ENCODE results near the gene IMP3. TPM values are rescaled to one million over a fixed set of nuclear protein-coding genes. Genes with fewer than 3 reads are reported as not detected.
"Not testable (repeated sequence)": the region's sequence is repeated elsewhere in the genome, so short reads cannot be mapped to it uniquely, and the experiment has no call there.

Gene IMP3
- total and polyA plus RNA-seq, 8 donors, result 3.5 to 137 (median 74.1) TPM

DNA sequence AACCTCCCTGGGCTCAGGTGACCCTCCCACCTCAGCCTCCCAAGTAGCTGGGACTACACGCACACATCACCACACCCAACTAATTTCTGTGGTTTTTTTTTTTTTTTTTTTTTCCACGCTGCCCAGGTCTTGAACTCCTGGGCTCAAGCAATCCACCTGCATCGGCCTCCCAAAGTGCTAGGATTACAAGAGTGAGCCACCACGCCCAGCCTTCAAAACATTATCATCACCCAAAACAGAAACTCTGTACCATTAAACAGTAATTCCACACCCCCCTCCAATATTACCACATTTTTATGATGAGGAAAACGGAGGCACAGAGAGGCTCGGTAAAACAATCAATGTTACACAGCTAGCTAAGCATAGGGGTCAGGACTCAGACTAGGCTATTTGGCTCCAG lies 4.0 kb downstream of the IMP3 start:
- TF ChIP-seq EP300 (IDR thresholded peaks at IDR 0.05), result no peak
- no peak for TF ChIP-seq POLR2AphosphoS5 (IDR thresholded peaks at IDR 0.05)
- TF ChIP-seq, protein P1, sequence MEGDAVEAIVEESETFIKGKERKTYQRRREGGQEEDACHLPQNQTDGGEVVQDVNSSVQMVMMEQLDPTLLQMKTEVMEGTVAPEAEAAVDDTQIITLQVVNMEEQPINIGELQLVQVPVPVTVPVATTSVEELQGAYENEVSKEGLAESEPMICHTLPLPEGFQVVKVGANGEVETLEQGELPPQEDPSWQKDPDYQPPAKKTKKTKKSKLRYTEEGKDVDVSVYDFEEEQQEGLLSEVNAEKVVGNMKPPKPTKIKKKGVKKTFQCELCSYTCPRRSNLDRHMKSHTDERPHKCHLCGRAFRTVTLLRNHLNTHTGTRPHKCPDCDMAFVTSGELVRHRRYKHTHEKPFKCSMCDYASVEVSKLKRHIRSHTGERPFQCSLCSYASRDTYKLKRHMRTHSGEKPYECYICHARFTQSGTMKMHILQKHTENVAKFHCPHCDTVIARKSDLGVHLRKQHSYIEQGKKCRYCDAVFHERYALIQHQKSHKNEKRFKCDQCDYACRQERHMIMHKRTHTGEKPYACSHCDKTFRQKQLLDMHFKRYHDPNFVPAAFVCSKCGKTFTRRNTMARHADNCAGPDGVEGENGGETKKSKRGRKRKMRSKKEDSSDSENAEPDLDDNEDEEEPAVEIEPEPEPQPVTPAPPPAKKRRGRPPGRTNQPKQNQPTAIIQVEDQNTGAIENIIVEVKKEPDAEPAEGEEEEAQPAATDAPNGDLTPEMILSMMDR (IDR thresholded peaks at IDR 0.05), result no peak
- TF ChIP-seq POLR2A (IDR thresholded peaks at IDR 0.05), result no peak
- 62 to 70% (median 69%) methylated on average over 6 of the region's 6 CpGs for WGBS, 5 donors
- Histone ChIP-seq H3K4me3 (no peak overlapping the region), H3K36me3 (peaks cover 0 to 10% (median 0%) of the 10 kb centered on the region in 4 donors), H3K4me1 (peaks cover 11 to 50% (median 44%) of the 10 kb centered on the region in 4 donors), H3K27me3 (no peaks in the 10 kb centered on the region), H3K9me3 (no peaks in the 10 kb centered on the region), H3K27ac (no peak overlapping the region)
- DNase-seq, result no peak
- intact Hi-C loops (cut with DNase I; ENCODE audit: low total_unique reads), result no loop called here

DNA sequence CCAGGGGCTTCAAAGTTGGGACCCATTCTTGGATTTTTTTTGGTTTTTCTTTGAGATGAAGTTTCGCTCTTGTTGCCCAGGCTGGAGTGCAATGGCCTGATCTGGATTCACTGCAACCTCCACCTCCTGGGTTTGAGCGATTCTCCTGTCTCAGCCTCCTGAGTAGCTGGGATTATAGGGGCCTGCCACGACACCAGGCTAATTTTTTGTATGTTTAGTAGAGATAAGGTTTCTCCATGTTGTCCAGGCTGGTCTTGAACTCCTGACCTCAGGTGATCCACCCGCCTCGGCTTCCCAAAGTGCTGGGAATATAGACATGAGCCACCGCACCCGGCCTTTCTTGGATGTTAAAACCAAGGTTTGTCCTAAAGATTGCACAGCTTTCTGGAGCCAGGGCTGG lies 6.1 kb downstream of the IMP3 start:
- H3K27ac ChIP-seq; H3K4me3 ChIP-seq; H3K9me3 ChIP-seq; intact Hi-C loops (cut with DNase I; ENCODE audit: low total_unique reads); H3K27me3 ChIP-seq; DNase-seq: not testable (repeated sequence)
- Histone ChIP-seq H3K36me3 (peaks cover 0 to 10% (median 0%) of the 10 kb centered on the region in 4 donors), H3K4me1 (peaks cover 11 to 38% (median 30%) of the 10 kb centered on the region in 4 donors)
- WGBS, 5 donors, result 82 to 92% (median 84%) methylated on average over 7 of the region's 7 CpGs

- intact Hi-C loops (cut with DNase I; ENCODE audit: low total_unique reads), result no loop called here
- TF ChIP-seq EP300 (IDR thresholded peaks at IDR 0.05), result no peak
- no peak for TF ChIP-seq POLR2AphosphoS5 (IDR thresholded peaks at IDR 0.05)
- no peak for TF ChIP-seq POLR2A (IDR thresholded peaks at IDR 0.05)
- TF ChIP-seq, protein P1 (IDR thresholded peaks at IDR 0.05), result no peak
These were observed 8.1 kb downstream of the IMP3 start for GRCh38 chr15:75631935-75632334.

DNA sequence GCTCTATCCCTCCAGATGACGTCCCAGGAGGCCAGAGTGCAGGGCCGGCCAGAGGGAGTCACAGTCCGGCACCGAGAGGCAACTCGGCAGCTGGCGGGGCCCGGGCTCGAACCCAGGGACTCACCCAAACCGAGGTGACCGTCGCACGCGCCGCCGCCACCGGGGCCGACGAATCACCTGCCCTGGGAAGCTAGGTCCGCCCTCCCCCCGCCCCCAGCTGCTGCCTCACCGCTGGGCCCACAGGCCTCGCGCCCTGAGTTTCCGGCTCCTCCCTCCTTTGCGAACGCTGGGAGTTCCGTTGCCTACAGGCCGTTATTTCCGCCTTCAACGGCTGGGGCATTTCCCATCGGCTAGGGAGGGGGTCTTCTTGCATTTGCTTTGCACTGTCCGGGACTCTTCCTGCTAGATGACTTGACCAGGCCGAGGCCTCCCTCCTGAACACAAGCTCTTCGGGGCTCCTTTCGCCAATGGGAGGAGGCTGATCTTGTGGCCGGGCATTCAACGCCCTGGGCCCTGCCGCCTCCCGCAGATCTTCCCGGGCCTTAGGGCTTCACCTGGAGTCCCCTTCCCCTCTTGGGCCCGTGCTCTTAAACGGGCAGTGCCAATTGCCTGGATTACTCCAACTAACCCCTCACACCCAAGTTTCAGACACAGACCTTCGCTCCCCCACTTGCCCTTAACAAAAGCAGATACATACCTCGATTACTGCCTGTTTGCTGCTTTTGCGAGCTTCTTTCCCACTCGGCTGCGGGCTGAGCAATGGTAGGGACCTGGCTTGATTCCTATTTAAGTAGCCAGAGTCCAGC lies 14.3 kb downstream of the IMP3 start, which contains the start of gene SNUPN:
TSS of gene SNUPN (minus strand) at position 184 of the 806 bp plus-strand sequence. CDS start 4,674 bp downstream, outside the sequence.
- peak within 1 kb of the TSS; percentile 80 to 92 (median 88) for H3K4me3 ChIP-seq
- peak within 1 kb of the TSS; percentile 92 to 96 (median 94) for H3K27ac ChIP-seq
- H3K36me3 ChIP-seq, result no peaks in the 10 kb centered on the region
- H3K4me1 ChIP-seq, result peaks cover 18 to 42% (median 35%) of the 10 kb centered on the region in 4 donors
- DNase-seq, result peak; percentile 95 to 98
- intact Hi-C loops (cut with DNase I; ENCODE audit: low total_unique reads), result no loop called here
- no peaks in the 10 kb centered on the region for H3K27me3 ChIP-seq
- no peak for TF ChIP-seq EP300 (IDR thresholded peaks at IDR 0.05)
- TF ChIP-seq, protein P1 (IDR thresholded peaks at IDR 0.05), result peak in 1 of 7 experiments; percentile 21
- no peak for TF ChIP-seq POLR2A (IDR thresholded peaks at IDR 0.05)
- TF ChIP-seq POLR2AphosphoS5 (IDR thresholded peaks at IDR 0.05), result peak; percentile 74 to 92 (median 81)
- WGBS, 5 donors, result 0 to 1% (median 1%) methylated on average over 36 to 47 of the region's 47 CpGs
- no peaks in the 10 kb centered on the region for H3K9me3 ChIP-seq

More at GRCh38 chr15:75631935-75632334, 8.1 kb downstream of the IMP3 start:
- Histone ChIP-seq H3K27ac (no peak overlapping the region), H3K27me3 (no peaks in the 10 kb centered on the region), H3K4me1 (peaks cover 0 to 27% (median 13%) of the 10 kb centered on the region in 4 donors), H3K36me3 (peaks cover 0 to 4% (median 0%) of the 10 kb centered on the region in 4 donors), H3K9me3 (no peaks in the 10 kb centered on the region), H3K4me3 (no peak overlapping the region)
- no peak for DNase-seq
